ENCODE data around the gene LRP6.

LRP6 gene

GRCh38 chr12:12210983-12211382 is 55.9 kb downstream of the LRP6 start:
- no peak for DNase-seq

GRCh38 chr12:12210416-12210815 is 56.4 kb downstream of the LRP6 start:
- DNase-seq = no peak

GRCh38 chr12:12209675-12210074 is 57.2 kb downstream of the LRP6 start:
- no peak for DNase-seq

GRCh38 chr12:12209043-12209442 is 57.8 kb downstream of the LRP6 start:
- no peak for DNase-seq

GRCh38 chr12:12207746-12208145 is 59.1 kb downstream of the LRP6 start:
- DNase-seq = no peak

- DNase-seq = no peak
Measured at GRCh38 chr12:12206776-12207388, 60.0 kb downstream of the LRP6 start.

GRCh38 chr12:12202747-12203146 is 64.1 kb downstream of the LRP6 start:
- DNase-seq = no peak

- no peak for DNase-seq
Measured at GRCh38 chr12:12202105-12202504, 64.7 kb downstream of the LRP6 start.

- DNase-seq = no peak
Measured at GRCh38 chr12:12201274-12201758, 65.5 kb downstream of the LRP6 start.

GRCh38 chr12:12200363-12200762 is 66.5 kb downstream of the LRP6 start:
- no peak for DNase-seq

- no peak for DNase-seq
Measured at GRCh38 chr12:12198124-12198523, 68.7 kb downstream of the LRP6 start.

- DNase-seq = no peak
Measured at GRCh38 chr12:12197128-12197527, 69.7 kb downstream of the LRP6 start.

GRCh38 chr12:12195516-12195915 is 71.3 kb downstream of the LRP6 start:
- no peak for DNase-seq

GRCh38 chr12:12195081-12195480 is 71.8 kb downstream of the LRP6 start:
- DNase-seq = no peak

GRCh38 chr12:12194206-12194605 is 72.6 kb downstream of the LRP6 start:
- no peak for DNase-seq

GRCh38 chr12:12191008-12191407 is 75.8 kb downstream of the LRP6 start:
- no peak for DNase-seq

GRCh38 chr12:12190087-12190809 is 76.6 kb downstream of the LRP6 start:
- no peak for DNase-seq

- DNase-seq = no peak
Measured at GRCh38 chr12:12185414-12185813, 81.4 kb downstream of the LRP6 start.

GRCh38 chr12:12182703-12183365 is 84.0 kb downstream of the LRP6 start:
- no peak for DNase-seq

GRCh38 chr12:12181511-12181910 is 85.3 kb downstream of the LRP6 start:
- DNase-seq = no peak

GRCh38 chr12:12180575-12180974 is 86.3 kb downstream of the LRP6 start:
- DNase-seq = no peak

GRCh38 chr12:12180136-12180535 is 86.7 kb downstream of the LRP6 start:
- no peak for DNase-seq

GRCh38 chr12:12178559-12178958 is 88.3 kb downstream of the LRP6 start:
- DNase-seq = no peak

GRCh38 chr12:12176402-12176801 is 90.4 kb downstream of the LRP6 start:
- no peak for DNase-seq
